ENCODE data around the gene LINC00305. TPM values are rescaled to one million over a fixed set of nuclear protein-coding genes. Genes with fewer than 3 reads are reported as not detected.

LINC00305 gene
- total RNA-seq, 3 donors from 2014 or later, result not detected

GRCh38 chr18:64116571-64117175 is 32.2 kb downstream of the LINC00305 start:
- Histone ChIP-seq H3K36me3 (ENCODE audit: low read depth) (no peaks in the 10 kb centered on the region), H3K4me3 (no peak overlapping the region), H3K9me3 (no peaks in the 10 kb centered on the region), H3K4me1 (ENCODE audit: low read depth) (no peaks in the 10 kb centered on the region)
- ATAC-seq (no peak), DNase-seq (no peak)
- intact Hi-C loops (cut with DNase I, micrococcal nuclease), result no loop called here
- TF ChIP-seq, protein P1, sequence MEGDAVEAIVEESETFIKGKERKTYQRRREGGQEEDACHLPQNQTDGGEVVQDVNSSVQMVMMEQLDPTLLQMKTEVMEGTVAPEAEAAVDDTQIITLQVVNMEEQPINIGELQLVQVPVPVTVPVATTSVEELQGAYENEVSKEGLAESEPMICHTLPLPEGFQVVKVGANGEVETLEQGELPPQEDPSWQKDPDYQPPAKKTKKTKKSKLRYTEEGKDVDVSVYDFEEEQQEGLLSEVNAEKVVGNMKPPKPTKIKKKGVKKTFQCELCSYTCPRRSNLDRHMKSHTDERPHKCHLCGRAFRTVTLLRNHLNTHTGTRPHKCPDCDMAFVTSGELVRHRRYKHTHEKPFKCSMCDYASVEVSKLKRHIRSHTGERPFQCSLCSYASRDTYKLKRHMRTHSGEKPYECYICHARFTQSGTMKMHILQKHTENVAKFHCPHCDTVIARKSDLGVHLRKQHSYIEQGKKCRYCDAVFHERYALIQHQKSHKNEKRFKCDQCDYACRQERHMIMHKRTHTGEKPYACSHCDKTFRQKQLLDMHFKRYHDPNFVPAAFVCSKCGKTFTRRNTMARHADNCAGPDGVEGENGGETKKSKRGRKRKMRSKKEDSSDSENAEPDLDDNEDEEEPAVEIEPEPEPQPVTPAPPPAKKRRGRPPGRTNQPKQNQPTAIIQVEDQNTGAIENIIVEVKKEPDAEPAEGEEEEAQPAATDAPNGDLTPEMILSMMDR (IDR thresholded peaks at IDR 0.05), result no peak

DNA sequence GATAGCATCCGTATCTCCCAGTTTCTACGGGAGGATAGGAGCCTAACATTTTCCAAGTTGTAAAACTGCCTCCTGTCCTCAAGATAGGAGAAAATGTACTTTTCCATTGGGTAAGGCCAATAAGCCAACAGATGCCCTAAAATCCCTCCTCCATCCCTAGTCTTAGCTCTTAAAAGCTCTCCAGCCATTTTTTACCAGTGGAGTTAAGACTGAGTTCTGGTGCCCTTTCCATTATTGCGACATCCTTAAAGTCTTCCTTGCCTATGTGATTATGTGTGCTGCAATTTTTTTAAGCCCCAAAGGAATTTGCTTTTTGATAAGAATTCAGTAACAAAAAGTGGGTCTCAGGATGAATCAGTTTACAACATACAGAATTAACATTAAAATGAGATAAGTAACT is 33.0 kb downstream of the LINC00305 start:
- no peak for ATAC-seq
- no peak for DNase-seq

GRCh38 chr18:64111950-64112349 is 36.9 kb downstream of the LINC00305 start:
- no peak for ATAC-seq
- H3K4me1 ChIP-seq (ENCODE audit: low read depth), result no peaks in the 10 kb centered on the region
- intact Hi-C loops (cut with DNase I, micrococcal nuclease), result no loop called here
- no peaks in the 10 kb centered on the region for H3K36me3 ChIP-seq (ENCODE audit: low read depth)
- no peak for DNase-seq
- no peak overlapping the region for H3K4me3 ChIP-seq
- H3K9me3 ChIP-seq, result no peaks in the 10 kb centered on the region
- TF ChIP-seq, protein P1 (IDR thresholded peaks at IDR 0.05), result no peak

More for the DNA sequence above, 33.0 kb downstream of the LINC00305 start:
- Histone ChIP-seq H3K4me3 (no peak overlapping the region), H3K36me3 (ENCODE audit: low read depth) (no peaks in the 10 kb centered on the region), H3K4me1 (ENCODE audit: low read depth) (no peaks in the 10 kb centered on the region), H3K9me3 (no peaks in the 10 kb centered on the region)
- TF ChIP-seq, protein P1 (IDR thresholded peaks at IDR 0.05), result no peak
- intact Hi-C loops (cut with DNase I, micrococcal nuclease), result no loop called here

GRCh38 chr18:64110692-64111480 is 38.0 kb downstream of the LINC00305 start:
- H3K36me3 ChIP-seq (ENCODE audit: low read depth), result no peaks in the 10 kb centered on the region
- TF ChIP-seq, protein P1 (IDR thresholded peaks at IDR 0.05), result no peak
- H3K4me1 ChIP-seq (ENCODE audit: low read depth), result no peaks in the 10 kb centered on the region
- DNase-seq, result no peak
- H3K4me3 ChIP-seq, result no peak overlapping the region
- intact Hi-C loops (cut with DNase I, micrococcal nuclease), result no loop called here
- no peaks in the 10 kb centered on the region for H3K9me3 ChIP-seq
- no peak for ATAC-seq

DNA sequence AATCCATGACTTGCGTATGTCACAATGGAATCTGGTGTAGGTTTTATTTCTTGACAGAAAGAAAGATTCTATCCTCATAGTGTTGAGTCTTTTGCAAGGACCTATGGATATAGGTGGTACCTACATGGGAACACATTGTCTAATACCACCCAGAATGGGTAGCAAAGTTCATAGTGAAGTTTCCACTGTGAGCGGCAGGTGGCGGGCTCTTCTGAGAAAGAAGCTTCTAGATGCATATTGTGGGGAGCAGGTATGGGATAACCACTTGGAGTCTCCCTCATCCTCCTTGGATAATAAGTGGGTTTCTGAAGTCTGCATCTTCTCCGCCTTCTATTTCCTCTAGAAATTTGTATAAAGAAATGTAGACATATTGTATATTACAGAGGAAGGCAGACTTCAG is 44.9 kb downstream of the LINC00305 start:
- Histone ChIP-seq H3K4me3 (no peak overlapping the region), H3K36me3 (ENCODE audit: low read depth) (no peaks in the 10 kb centered on the region), H3K9me3 (no peaks in the 10 kb centered on the region), H3K4me1 (ENCODE audit: low read depth) (no peaks in the 10 kb centered on the region)
- TF ChIP-seq, protein P1 (IDR thresholded peaks at IDR 0.05), result no peak
- intact Hi-C loops (cut with DNase I, micrococcal nuclease), result no loop called here
- peak in 1 of 3 donors; percentile 9 for DNase-seq
- no peak for ATAC-seq

Data from mucosa of descending colon (tissue), 3 donors.